GM19467 (cell line): ENCODE results near the gene DSCAM.

Experiments
- ATAC-seq: cut with Tn5 transposase; IDR thresholded peaks from one replicate; pipeline ENCODE4 v1.9.1; 2021; ENCODE audit warnings: mild to moderate bottlenecking, moderate library complexity; ENCODE audit not compliant: unreplicated experiment

Gene DSCAM

DNA sequence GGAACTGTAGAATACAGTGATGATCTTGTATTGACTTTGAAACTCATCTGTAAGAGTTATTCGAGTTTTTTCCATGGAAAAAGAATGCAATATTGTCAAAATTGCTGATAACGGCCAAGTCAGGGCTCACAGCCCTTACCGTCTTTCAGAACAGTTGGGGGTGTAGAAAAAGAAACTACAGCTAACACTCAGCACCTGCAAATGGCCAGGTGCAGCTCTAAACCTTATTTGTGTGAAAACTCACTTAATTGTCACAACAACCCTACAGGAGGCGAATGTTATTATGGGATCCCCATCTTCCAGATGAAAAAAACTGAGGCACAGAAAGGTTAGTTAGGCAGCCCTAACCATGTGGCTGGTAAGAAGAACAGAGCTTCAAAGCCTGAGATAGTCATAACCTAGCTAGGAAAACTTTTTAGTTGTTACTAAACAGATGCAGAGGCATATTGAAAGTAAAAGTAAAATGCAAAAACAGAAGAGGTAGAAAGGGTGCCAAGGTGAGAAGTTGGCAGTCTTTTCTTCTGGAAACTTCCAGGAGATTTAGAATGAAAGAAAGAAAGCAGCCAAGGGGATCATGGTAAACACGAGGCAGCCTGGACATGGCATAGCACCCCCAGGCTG lies 76.4 kb downstream of the DSCAM start:
- ATAC-seq = no peak

DNA sequence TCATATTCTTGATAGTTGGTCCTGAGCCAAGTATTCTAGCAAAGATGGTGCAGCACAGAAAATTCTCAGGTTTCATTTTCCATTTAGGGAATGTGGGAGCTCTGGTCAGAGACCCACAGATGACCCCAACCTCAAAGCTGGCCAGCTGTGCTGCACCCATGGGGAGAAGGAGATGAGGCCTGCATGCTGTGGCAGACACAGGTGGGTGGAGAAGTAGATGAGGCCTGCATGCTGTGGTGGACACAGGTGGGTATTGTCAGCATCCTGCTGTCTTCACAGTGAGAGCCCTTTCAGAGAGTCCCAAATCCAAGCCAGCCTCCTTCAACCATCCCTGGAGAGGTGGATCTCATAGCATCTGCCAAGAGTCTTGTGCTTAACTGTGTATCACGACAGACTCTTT lies 77.7 kb downstream of the DSCAM start:
- no peak for ATAC-seq

- ATAC-seq = no peak
These were observed 78.9 kb downstream of the DSCAM start for GRCh38 chr21:40768056-40768455.

- ATAC-seq = no peak
These were observed 80.6 kb downstream of the DSCAM start for GRCh38 chr21:40766381-40766780.

DNA sequence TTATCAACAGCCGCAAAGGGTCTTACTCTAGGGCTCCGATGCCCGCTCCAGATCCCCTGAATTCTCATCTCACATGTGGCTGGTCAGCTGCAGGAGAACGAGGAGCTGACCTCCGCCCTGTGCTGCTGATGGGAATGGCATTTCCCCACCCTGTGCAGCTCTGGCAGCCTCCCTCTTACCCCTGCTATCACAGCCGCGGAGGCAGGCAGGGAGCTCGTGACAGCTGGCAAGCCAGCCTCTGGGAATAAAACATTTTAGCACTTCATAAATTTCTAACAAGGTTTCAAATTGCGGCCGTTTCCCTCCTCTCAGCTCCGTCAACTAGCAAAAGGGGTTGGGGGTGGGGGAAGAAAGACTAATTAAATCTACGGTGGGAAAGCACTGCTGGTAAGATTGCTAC lies 81.1 kb downstream of the DSCAM start:
- ATAC-seq = no peak

DNA sequence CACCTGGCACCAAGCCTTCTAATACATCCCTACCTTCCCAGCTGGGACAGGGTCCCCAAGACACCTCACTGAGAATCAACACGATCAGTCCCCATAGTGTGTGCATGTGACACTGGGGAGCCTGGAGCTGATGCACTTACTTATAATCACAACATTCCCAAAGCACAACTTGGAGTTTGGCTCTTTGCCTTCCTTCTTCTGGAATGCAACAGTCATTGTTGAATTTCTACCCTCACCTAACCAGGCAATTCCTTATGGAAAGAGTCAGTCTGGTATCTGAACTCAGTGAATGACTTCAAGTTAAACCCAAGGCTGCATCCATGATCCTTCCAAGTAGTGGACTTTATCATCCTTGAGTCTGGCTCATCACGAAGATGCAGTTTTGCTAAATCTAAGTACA lies 86.1 kb downstream of the DSCAM start:
- ATAC-seq = no peak

DNA sequence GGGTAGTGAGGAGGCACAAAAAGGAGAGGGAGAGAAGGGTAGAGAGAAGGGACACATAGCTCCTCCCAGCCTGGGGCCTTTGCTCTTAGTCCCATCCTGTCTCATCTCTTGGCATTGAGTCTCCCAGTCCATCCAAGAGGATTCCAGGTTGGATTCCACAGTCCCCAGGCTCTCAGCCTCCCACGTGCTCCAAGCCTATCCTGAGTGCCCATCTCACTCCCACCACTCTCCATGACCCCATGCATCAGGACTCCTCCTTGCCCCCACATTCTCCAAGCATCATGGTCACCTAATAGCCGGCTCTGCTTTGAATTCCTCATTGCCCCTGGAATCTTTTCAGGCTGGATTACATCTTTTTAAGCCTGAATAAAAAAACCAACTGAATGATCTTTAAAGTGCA lies 87.9 kb downstream of the DSCAM start:
- no peak for ATAC-seq

- no peak for ATAC-seq
These were observed 89.6 kb downstream of the DSCAM start for GRCh38 chr21:40757366-40757765.

DNA sequence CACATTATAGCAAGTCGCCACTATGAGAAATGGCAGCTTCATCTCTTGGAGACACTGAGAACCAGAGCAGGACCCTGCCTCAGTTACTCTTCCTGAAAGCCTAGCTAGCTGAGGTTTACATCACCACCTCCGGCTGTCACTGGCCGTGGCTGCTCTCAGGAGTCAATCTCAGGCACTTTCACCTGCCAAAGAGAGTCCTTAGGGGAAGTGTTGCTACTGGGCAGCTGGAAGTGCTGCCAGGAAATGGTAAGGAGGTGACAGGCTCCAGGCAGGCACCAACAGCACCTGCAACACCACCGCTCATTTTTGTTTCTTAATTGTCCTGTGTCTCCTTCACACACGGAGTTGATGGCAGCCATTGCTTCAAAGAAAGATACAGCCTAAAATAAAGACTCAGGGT lies 92.5 kb downstream of the DSCAM start:
- no peak for ATAC-seq

GRCh38 chr21:40753756-40754155 lies 93.2 kb downstream of the DSCAM start:
- ATAC-seq = no peak

- ATAC-seq = no peak
These were observed 94.8 kb downstream of the DSCAM start for GRCh38 chr21:40752125-40752524.

DNA sequence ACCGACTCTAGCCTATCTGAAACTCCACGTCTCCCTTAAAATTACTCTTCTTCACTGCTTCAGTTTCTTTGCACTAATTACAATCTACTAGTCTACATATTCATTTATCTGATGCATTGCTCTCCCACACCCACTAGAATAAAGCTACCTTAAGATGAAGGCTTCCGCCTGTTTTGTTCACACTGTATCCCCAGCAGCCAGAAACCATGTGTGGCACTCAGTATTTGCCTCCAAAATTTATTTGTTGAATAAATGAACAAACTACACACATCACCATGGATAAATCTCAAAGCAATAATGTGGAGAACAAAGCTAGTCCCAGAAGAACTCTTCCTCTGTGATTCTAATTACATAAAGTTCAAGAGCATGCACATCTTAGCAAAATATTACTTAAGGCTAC lies 95.7 kb downstream of the DSCAM start:
- ATAC-seq = no peak

GRCh38 chr21:40736145-40736544 lies 110.8 kb downstream of the DSCAM start:
- no peak for ATAC-seq

DNA sequence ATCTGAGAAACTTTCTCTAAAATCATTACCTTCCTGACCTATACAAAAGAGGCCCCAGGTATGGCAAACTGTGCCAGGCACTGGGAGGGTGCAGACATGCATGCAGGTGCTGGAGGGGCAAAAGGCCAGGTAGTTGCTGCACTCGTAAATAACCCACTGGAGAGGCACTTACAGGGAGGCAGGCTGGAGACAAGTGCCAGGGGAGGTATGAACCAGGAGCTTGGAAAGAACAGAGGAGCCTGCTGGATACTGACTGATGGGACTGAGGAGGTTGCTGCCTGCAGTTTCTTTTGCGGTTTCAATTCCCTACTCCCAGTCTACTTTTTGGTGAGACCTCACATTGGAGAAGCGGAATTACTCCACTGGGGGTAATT lies 113.9 kb downstream of the DSCAM start:
- ATAC-seq = no peak

GRCh38 chr21:40732253-40733023 lies 114.5 kb downstream of the DSCAM start:
- no peak for ATAC-seq

- ATAC-seq = no peak
These were observed 115.8 kb downstream of the DSCAM start for GRCh38 chr21:40731206-40731605.

GRCh38 chr21:40730426-40730800 lies 116.5 kb downstream of the DSCAM start:
- no peak for ATAC-seq

DNA sequence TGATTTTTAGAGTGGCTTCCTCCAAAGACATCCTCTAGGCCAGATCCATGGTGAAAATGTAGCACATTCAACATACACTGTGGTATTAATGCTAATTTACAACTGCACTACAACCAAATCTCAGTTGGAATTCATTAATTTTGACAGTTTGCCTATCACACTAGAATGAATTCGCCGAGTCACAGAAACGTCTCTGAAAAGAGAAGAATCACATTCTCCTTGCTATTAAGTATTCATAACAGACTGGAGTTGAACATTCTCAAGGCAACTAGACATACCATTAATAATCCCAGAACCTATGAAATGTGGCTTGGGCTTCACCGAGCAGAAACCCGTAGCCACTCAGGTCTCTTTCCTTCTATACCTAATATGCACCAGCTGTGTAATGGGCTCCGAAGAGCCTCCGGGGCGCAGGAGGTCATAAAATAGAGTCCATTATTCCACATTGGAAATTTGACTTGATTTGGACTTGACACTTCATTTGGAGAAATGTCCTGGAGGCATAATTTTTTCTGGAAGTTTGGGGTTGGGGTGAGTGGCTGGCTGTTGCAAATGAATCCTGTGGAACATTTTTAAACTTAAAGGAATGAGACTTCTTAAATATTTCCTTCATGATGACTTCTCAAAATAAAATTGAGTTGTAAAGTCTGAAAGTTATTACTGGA lies 117.1 kb downstream of the DSCAM start:
- no peak for ATAC-seq

DNA sequence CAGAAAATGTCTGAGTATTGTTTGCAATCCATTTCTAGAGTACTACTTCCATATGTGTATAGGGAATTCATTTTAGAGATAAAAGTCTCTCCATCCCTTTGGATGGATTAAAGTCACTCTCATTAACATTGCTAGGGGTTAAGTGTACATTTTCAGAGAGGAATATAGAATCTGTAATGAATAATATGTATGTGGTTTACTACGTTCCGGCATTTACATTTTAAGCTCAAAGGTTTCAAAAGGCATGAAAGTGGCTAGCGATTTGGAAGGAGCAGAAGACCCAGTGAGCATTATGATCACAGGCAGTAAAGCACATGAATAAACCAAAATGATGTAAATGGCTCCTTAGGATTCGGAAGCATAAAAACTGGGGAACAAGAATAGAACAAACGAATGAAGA lies 123.0 kb downstream of the DSCAM start:
- ATAC-seq = no peak

DNA sequence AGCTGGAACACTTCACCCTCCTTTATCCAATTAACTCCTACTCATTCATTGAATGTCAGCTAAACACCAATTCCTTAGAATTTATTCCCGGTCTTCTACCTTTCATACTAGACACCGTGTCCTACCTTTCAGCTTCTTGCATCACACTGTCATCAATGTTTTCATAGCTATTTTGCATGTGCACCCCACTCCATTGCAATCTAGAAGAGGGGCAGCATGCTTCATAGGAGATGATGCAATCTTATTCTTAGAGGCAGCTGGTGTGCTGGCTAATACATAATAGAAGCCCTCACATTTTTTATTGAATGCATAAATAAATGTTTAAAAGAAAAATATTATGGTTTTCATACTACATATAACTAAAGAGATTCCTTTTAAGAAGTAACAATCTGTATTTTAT lies 123.6 kb downstream of the DSCAM start:
- no peak for ATAC-seq

DNA sequence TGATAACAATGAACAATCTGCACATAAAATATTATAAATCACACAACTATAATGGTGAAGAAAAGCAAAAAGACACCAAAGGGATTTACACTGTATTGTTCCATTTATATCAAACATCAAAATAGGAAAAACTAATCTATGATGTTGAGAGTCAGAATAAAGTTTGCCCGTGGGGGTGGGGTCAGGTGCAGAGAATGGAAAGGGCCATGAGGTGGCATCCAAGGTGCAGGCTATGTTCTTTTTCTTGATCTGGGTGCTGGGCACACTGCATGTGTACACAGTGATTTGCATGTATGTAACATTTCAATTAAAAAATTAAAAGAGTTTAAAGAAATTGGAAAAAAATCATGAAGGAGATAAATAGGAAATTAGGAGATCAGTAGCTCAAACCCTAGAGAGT lies 127.3 kb downstream of the DSCAM start:
- no peak for ATAC-seq

DNA sequence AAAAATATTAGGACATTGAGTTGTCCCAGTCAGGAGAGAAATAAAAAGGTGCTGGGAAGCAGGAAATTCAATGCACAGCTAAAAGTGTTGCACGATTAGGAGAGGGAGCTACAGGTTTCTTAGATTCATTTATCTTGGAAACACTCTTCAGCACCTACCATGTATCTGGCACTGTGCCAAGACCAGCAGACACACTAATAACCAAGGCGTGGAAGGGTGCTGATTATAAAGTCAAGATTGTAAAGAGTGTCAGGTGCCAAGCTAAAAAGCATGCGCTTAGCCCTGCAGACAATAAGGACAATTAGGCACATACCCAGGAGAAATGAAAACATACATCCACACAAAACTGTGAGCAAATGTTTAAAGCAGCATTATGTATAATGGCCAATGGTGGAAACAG lies 129.9 kb downstream of the DSCAM start:
- ATAC-seq = no peak
